ENCODE measurements around the gene ERAS. TPM values are rescaled to one million over a fixed set of nuclear protein-coding genes. Genes with fewer than 3 reads are reported as not detected.
"Not testable (repeated sequence)": the region's sequence is repeated elsewhere in the genome, so short reads cannot be mapped to it uniquely, and the experiment has no call there.

ERAS gene
- total RNA-seq, 2 donors from 2014 or later: 0.32 TPM; not detected in 1

- H3K36me3 ChIP-seq: no peaks in the 10 kb centered on the region
- intact Hi-C loops (cut with DNase I): no loop called here
- H3K4me1 ChIP-seq: no peaks in the 10 kb centered on the region
- no peak overlapping the region for H3K9ac ChIP-seq (ENCODE audit: low read depth in 2 of 2, low read length in 2 of 2)
- no peak overlapping the region for H3K27ac ChIP-seq
- no peak overlapping the region for H3K4me3 ChIP-seq
- H3K9me3 ChIP-seq: no peaks in the 10 kb centered on the region
- no peak for DNase-seq
- no peaks in the 10 kb centered on the region for H3K27me3 ChIP-seq
- no peak for TF ChIP-seq CTCF (IDR thresholded peaks at IDR 0.05)
Measured at GRCh38 chrX:48818098-48818497, 8.2 kb upstream of the ERAS start.

- intact Hi-C loops (cut with DNase I): no loop called here
- no peaks in the 10 kb centered on the region for H3K9me3 ChIP-seq
- TF ChIP-seq CTCF (IDR thresholded peaks at IDR 0.05): no peak
- no peaks in the 10 kb centered on the region for H3K27me3 ChIP-seq
- H3K27ac ChIP-seq: no peak overlapping the region
- DNase-seq: no peak
- H3K9ac ChIP-seq (ENCODE audit: low read depth in 2 of 2, low read length in 2 of 2): no peak overlapping the region
- H3K4me3 ChIP-seq: no peak overlapping the region
- H3K36me3 ChIP-seq: no peaks in the 10 kb centered on the region
- H3K4me1 ChIP-seq: no peaks in the 10 kb centered on the region
Measured at GRCh38 chrX:48818866-48819265, 7.4 kb upstream of the ERAS start.

- H3K9ac ChIP-seq (ENCODE audit: low read depth in 2 of 2, low read length in 2 of 2); H3K27ac ChIP-seq; H3K27me3 ChIP-seq; H3K36me3 ChIP-seq; intact Hi-C loops (cut with DNase I); H3K9me3 ChIP-seq; DNase-seq; H3K4me3 ChIP-seq; H3K4me1 ChIP-seq: not testable (repeated sequence)
Measured at GRCh38 chrX:48819394-48819793, 6.9 kb upstream of the ERAS start.

GRCh38 chrX:48823053-48823452, 3.3 kb upstream of the ERAS start:
- H3K27me3 ChIP-seq: no peaks in the 10 kb centered on the region
- H3K36me3 ChIP-seq: no peaks in the 10 kb centered on the region
- DNase-seq: no peak
- no peak overlapping the region for H3K27ac ChIP-seq
- intact Hi-C loops (cut with DNase I): no loop called here
- no peaks in the 10 kb centered on the region for H3K4me1 ChIP-seq
- no peak for TF ChIP-seq CTCF (IDR thresholded peaks at IDR 0.05)
- no peak overlapping the region for H3K4me3 ChIP-seq
- no peak overlapping the region for H3K9ac ChIP-seq (ENCODE audit: low read depth in 2 of 2, low read length in 2 of 2)
- no peaks in the 10 kb centered on the region for H3K9me3 ChIP-seq

GRCh38 chrX:48824066-48824465, 2.2 kb upstream of the ERAS start:
- DNase-seq: no peak
- H3K9me3 ChIP-seq: no peaks in the 10 kb centered on the region
- no peaks in the 10 kb centered on the region for H3K4me1 ChIP-seq
- no peak overlapping the region for H3K4me3 ChIP-seq
- intact Hi-C loops (cut with DNase I): no loop called here
- no peaks in the 10 kb centered on the region for H3K36me3 ChIP-seq
- H3K27ac ChIP-seq: no peak overlapping the region
- TF ChIP-seq CTCF (IDR thresholded peaks at IDR 0.05): no peak
- no peak overlapping the region for H3K9ac ChIP-seq (ENCODE audit: low read depth in 2 of 2, low read length in 2 of 2)
- no peaks in the 10 kb centered on the region for H3K27me3 ChIP-seq

GRCh38 chrX:48826876-48827653, 752 bp downstream of the ERAS start:
- Histone ChIP-seq H3K9me3 (no peaks in the 10 kb centered on the region), H3K4me1 (no peaks in the 10 kb centered on the region), H3K36me3 (no peaks in the 10 kb centered on the region), H3K27ac (no peak overlapping the region), H3K27me3 (peaks cover 12% of the 10 kb centered on the region), H3K4me3 (no peak overlapping the region), H3K9ac (ENCODE audit: low read depth in 2 of 2, low read length in 2 of 2) (no peak overlapping the region)
- TF ChIP-seq CTCF (IDR thresholded peaks at IDR 0.05): no peak
- DNase-seq: no peak
- intact Hi-C loops (cut with DNase I): no loop called here

Data from colonic mucosa (tissue), 4 donors.